ENCODE measurements around the gene MTREX.
A peak's percentile ranks its signal among the peaks of the same experiment; 100 is the strongest.

Gene MTREX

GRCh38 chr5:55325621-55326020 is 17.8 kb downstream of the MTREX start:
- no peak for DNase-seq

- DNase-seq: no peak
Observed at GRCh38 chr5:55327281-55327680, 19.5 kb downstream of the MTREX start.

GRCh38 chr5:55331321-55331720 is 23.5 kb downstream of the MTREX start:
- DNase-seq: no peak

- DNase-seq: no peak
Observed at GRCh38 chr5:55333017-55333416, 25.2 kb downstream of the MTREX start.

GRCh38 chr5:55333811-55334210 is 26.0 kb downstream of the MTREX start:
- no peak for DNase-seq

GRCh38 chr5:55338092-55338613 is 30.4 kb downstream of the MTREX start:
- DNase-seq: no peak

GRCh38 chr5:55338810-55339243 is 31.0 kb downstream of the MTREX start:
- DNase-seq: peak; percentile 76

- no peak for DNase-seq
Observed at GRCh38 chr5:55343107-55343506, 35.3 kb downstream of the MTREX start.

GRCh38 chr5:55343609-55344008 is 35.8 kb downstream of the MTREX start:
- DNase-seq: no peak

- peak; percentile 74 for DNase-seq
Observed at GRCh38 chr5:55344392-55344992, 36.7 kb downstream of the MTREX start.

GRCh38 chr5:55345327-55345726 is 37.5 kb downstream of the MTREX start:
- no peak for DNase-seq

- no peak for DNase-seq
Observed at GRCh38 chr5:55347786-55348185, 40.0 kb downstream of the MTREX start.

GRCh38 chr5:55350754-55351153 is 43.0 kb downstream of the MTREX start:
- DNase-seq: no peak

- DNase-seq: no peak
Observed at GRCh38 chr5:55356896-55357295, 49.1 kb downstream of the MTREX start.

- no peak for DNase-seq
Observed at GRCh38 chr5:55360190-55360589, 52.4 kb downstream of the MTREX start.

GRCh38 chr5:55363856-55364255 is 56.1 kb downstream of the MTREX start:
- no peak for DNase-seq

- no peak for DNase-seq
Observed at GRCh38 chr5:55364537-55365055, 56.8 kb downstream of the MTREX start.

- no peak for DNase-seq
Observed at GRCh38 chr5:55370291-55370925, 62.6 kb downstream of the MTREX start.

GRCh38 chr5:55371145-55371544 is 63.4 kb downstream of the MTREX start:
- no peak for DNase-seq

- DNase-seq: no peak
Observed at GRCh38 chr5:55372130-55372925, 64.5 kb downstream of the MTREX start.

GRCh38 chr5:55377810-55378209 is 70.0 kb downstream of the MTREX start:
- DNase-seq: no peak

- DNase-seq: no peak
Observed at GRCh38 chr5:55383254-55383653, 75.5 kb downstream of the MTREX start.

- DNase-seq: no peak
Observed at GRCh38 chr5:55384072-55384471, 76.3 kb downstream of the MTREX start.

GRCh38 chr5:55385227-55385626 is 77.4 kb downstream of the MTREX start:
- DNase-seq: no peak

Measured in stimulated activated CD4-positive, alpha-beta T cell treated with anti-CD3 and anti-CD28 coated beads, Interleukin-4, amount 100 ng/mL, for 24 hours (primary cell).